ENCODE data around the gene ZDHHC11.

DNA sequence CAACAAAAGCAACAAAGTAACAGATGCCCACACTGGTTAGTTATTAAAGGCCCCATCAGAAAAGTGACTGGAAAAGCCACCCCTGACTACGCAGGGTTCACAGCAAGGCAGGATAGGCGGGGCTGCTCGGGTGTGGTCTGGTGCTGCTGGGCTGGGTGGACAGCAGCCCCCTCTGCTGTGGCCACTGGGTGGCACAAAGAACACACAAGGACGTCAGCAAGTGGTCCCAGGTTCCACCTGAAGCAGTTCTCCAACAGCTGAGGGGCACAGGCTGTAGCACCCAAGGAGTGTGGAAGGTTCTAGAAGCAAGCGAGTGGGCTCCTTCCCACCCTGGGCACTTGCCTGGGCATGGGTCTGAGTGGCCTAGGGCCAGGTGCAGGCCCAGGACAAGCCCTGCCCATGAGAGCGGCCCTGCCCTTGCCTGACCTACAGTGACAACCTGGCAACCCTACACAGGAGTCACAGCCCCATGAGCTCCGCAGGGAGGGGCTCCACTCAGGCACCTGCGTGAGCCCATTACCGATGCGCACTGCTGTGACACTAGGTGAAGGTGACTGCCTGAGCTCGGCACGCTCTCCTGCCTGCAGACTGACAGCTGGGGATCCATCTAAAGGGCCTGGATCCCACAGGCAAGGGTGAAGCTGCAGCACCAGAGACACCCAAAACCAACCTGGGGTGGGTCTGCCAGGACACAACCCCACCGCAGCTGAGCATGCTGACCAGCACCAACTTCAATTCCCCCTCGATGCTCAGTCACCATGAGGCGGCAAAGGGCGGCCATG lies 33.8 kb upstream of the ZDHHC11 start:
- TF ChIP-seq, protein P1, sequence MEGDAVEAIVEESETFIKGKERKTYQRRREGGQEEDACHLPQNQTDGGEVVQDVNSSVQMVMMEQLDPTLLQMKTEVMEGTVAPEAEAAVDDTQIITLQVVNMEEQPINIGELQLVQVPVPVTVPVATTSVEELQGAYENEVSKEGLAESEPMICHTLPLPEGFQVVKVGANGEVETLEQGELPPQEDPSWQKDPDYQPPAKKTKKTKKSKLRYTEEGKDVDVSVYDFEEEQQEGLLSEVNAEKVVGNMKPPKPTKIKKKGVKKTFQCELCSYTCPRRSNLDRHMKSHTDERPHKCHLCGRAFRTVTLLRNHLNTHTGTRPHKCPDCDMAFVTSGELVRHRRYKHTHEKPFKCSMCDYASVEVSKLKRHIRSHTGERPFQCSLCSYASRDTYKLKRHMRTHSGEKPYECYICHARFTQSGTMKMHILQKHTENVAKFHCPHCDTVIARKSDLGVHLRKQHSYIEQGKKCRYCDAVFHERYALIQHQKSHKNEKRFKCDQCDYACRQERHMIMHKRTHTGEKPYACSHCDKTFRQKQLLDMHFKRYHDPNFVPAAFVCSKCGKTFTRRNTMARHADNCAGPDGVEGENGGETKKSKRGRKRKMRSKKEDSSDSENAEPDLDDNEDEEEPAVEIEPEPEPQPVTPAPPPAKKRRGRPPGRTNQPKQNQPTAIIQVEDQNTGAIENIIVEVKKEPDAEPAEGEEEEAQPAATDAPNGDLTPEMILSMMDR (IDR thresholded peaks at IDR 0.05; ENCODE audit: low read depth, low read length), result no peak
- no peak for TF ChIP-seq EZH2phosphoT487 (IDR thresholded peaks at IDR 0.05; ENCODE audit: low read depth)

Data from OCI-LY3 (cell line).